Skin epidermis (tissue), 12 donors: ENCODE data around the gene ADAM15.

Experiments used
- H3K27ac ChIP-seq, 21 experiments: fragments of 200-600 bp; sonication (generic) in 11 of 21; one replicate each; pipeline ENCODE4 v1.5.0; 2020; ENCODE audit warnings: mild to moderate bottlenecking in 3 of 21, inconsistent platforms in 2 of 21, moderate library complexity in 2 of 21
- H3K4me3 ChIP-seq, 7 experiments: fragments of 200-600 bp; sonication (generic) in 2 of 7; one replicate each; pipeline ENCODE4 v1.5.0; 2020; ENCODE audit warnings: inconsistent platforms in 2 of 7, mild to moderate bottlenecking in 2 of 7, moderate library complexity in 1 of 7

ADAM15 gene

DNA sequence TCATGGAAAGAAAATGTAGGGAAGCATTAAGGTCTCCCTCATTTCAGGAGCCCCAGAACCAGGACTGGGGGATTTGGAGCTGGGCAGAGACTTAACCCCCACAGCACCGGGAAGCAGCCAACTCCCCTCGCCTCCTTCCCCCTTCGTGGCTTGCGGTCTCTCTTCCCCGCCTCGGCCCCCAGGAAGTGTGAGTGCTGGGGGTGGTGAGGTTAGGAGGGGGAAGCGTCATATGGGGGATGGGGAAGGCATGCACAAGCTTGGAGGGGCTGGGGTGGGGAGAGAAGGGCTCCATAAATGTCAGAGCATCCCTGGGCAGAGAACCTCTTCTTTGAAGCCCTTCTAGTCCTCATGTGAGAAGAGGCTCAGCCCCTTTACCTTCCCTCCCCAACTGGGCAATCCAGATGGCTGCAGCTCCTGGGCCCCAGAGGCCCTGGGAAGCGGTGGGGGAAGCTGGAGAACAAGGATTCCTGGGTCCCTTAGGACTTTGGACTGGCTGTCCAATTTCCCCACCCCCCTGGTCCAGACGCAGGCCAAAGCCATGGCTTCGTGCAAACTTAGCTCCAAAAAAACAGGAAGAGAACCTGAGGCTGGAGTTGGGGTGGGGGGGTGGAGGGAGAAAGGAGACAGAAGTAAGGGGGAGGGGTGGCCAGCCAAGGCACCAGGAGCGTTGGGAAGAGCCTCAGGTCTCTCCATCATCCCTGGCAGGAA is 40.8 kb upstream of the ADAM15 start:
- H3K4me3 ChIP-seq: peak overlapping the region in 6 of 7 experiments; percentile 36 to 57 (median 40)
- peak overlapping the region in 20 of 21 experiments; percentile 81 to 99 (median 96) for H3K27ac ChIP-seq

DNA sequence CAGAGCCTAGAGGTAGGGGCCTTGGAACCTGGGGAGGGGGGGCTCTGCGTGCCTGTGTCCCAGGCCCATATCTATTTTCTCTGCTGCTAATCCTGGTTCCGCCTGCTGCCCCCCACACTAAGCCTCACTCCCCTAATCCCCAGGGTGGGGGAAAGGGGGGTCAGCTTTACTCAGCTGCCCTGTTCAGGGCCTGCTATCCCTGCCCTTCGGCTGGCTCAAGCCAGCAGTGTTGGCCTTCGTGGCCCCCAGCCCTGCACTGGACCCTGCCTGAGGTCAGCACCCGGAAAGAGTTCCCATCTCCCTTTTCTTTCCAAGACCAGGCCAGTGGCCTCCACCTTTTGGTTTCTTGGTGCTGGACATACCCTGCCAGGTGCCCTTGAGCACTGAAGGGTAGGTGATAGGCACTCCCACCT is 40.1 kb upstream of the ADAM15 start:
- peak overlapping the region in 20 of 21 experiments; percentile 79 to 99 (median 96) for H3K27ac ChIP-seq
- H3K4me3 ChIP-seq: peak overlapping the region in 5 of 7 experiments; percentile 37 to 57 (median 41)

DNA sequence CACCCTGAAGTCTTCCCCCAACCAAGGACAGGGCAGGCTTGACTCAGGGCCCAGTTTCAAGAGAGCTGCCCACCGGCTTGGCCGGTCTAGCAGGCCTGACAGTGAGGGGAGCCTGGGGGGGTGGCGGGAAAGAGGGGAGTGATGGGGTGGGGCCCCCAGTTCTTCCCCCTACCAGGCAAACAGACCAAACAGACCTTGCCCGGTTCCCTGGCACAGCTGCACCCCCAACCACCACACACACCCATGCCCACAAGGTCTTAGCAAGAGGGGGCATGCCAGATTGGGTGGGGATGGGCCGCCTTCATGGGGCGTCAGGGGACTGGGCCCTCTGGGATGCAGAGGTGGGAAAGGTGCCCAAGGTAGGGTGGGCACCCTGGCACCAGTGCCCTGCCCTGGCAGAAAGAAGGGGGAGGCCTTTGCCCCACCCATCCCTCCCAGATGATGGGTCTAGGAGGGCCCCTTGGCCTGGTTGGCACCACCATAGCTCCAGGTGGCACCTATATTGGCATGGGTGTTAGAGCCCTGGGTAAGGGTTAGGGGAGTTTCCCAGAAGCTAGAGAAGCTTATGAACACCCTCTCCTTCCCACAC is 39.6 kb upstream of the ADAM15 start:
- Histone ChIP-seq H3K27ac (peak overlapping the region in 20 of 21 experiments; percentile 79 to 99 (median 96)), H3K4me3 (peak overlapping the region in 3 of 7 experiments; percentile 39 to 57 (median 49))

GRCh38 chr1:155012026-155012546 is 39.0 kb upstream of the ADAM15 start:
- peak overlapping the region in 1 of 7 experiments; percentile 57 for H3K4me3 ChIP-seq
- peak overlapping the region in 20 of 21 experiments; percentile 76 to 99 (median 96) for H3K27ac ChIP-seq

GRCh38 chr1:155012776-155013602 is 38.1 kb upstream of the ADAM15 start:
- H3K27ac ChIP-seq: peak overlapping the region in 20 of 21 experiments; percentile 35 to 99 (median 96)
- H3K4me3 ChIP-seq: peak overlapping the region in 1 of 7 experiments; percentile 57

DNA sequence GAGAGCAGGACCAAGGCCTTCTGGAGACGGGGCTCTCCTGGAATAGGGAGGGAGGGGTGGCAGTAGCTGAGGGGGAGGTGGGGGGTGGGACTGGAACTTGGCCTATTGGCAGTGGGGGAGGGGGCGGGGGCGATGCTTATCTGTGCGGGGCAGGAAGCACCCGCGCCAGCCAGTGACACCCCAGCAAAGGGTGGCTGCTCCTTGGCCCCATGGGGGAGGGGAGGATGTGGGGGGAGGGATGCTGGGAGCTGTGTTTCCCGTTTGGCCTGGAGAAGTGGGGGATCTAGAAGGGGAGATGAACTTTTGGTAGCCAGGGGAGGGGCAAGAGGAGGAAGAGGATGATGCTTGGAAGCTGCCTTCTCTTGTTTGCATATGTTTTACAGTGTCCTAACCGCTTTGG is 37.5 kb upstream of the ADAM15 start:
- H3K4me3 ChIP-seq: no peak overlapping the region
- peak overlapping the region in 20 of 21 experiments; percentile 35 to 99 (median 96) for H3K27ac ChIP-seq

DNA sequence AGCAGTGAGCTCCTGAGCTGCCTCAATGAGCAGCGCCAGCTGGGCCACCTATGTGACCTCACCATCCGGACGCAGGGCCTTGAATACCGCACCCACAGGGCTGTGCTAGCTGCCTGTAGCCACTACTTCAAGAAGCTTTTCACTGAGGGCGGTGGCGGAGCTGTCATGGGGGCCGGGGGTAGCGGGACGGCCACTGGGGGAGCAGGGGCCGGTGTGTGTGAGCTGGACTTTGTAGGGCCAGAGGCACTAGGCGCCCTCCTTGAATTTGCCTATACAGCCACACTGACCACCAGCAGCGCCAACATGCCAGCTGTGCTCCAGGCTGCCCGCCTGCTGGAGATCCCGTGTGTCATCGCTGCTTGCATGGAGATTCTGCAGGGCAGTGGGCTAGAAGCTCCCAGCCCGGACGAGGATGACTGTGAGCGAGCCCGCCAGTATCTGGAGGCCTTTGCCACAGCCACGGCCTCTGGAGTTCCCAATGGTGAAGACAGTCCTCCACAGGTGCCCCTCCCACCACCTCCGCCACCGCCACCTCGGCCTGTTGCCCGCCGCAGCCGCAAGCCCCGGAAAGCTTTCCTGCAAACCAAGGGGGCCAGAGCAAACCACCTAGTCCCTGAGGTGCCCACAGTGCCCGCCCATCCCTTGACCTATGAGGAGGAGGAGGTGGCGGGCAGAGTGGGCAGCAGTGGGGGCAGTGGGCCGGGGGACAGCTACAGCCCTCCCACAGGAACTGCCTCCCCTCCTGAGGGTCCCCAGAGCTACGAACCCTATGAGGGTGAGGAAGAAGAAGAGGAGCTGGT is 36.2 kb upstream of the ADAM15 start:
- H3K27ac ChIP-seq: peak overlapping the region in 16 of 21 experiments; percentile 22 to 99 (median 88)
- no peak overlapping the region for H3K4me3 ChIP-seq

DNA sequence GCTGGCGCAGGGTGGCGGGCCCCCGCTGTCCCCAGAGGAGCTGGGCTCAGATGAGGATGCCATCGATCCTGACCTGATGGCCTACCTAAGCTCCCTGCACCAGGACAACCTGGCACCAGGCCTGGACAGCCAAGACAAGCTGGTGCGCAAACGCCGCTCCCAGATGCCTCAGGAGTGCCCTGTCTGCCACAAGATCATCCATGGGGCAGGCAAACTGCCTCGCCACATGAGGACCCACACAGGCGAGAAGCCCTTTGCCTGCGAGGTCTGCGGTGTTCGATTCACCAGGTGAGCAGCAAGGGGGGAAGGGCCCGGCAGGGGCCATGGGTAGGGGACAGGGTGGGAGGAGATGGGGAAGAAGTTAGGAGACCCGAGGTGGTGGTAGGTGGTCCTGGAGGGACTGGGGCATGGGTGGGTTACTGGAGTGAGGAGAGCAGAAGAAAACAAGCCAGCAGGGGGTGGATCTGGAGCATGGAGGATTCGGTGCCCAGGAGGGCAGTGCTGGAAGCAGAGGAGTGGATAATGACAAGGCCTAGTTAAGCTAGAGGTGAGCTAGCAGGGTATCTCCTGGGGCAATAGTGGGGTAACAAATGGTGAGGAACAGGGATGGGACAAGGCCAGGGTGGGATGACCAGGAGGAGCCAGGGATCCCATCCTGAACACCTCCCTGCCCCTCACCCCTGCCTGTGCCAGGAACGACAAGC is 35.4 kb upstream of the ADAM15 start:
- H3K4me3 ChIP-seq: no peak overlapping the region
- H3K27ac ChIP-seq: peak overlapping the region in 19 of 21 experiments; percentile 37 to 99 (median 84)

DNA sequence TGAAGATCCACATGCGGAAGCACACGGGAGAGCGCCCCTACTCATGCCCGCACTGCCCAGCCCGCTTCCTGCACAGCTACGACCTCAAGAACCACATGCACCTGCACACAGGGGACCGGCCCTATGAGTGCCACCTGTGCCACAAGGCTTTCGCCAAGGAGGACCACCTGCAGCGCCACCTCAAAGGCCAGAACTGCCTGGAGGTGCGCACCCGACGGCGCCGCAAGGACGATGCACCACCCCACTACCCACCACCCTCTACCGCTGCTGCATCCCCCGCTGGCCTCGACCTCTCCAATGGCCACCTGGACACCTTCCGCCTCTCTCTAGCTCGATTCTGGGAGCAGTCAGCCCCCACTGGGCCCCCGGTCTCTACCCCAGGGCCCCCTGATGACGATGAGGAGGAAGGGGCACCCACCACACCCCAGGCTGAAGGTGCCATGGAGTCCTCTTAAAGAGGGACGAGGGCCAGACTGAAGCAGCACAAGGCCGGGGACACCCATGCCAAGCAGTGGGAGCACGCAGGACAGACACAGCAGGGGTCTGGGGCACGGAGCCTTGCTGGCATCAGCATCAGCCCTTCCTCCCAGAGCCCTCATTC is 34.8 kb upstream of the ADAM15 start:
- Histone ChIP-seq H3K4me3 (no peak overlapping the region), H3K27ac (peak overlapping the region in 20 of 21 experiments; percentile 57 to 99 (median 84))

- Histone ChIP-seq H3K27ac (peak overlapping the region in 20 of 21 experiments; percentile 57 to 99 (median 84)), H3K4me3 (peak overlapping the region; percentile 8 to 32 (median 20))
These were observed 33.8 kb upstream of the ADAM15 start for GRCh38 chr1:155017041-155017945.

DNA sequence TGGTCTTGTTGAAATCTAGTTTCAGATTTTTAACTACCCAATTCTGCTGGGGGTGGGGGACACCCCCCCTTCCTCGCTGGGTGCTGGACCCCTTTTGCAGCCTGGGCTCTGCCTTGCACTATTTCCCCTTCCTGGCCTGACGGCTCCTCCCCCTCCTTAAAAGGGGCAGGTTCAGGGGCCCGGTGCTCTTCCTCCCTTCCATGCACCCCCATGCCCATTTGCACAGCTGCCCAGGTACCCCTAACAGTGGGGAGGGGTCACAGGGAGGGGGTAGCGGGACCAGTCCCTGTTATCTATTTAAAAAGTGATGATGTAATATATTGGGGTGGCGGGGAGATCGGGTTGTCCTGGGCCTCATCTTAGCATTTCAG is 33.2 kb upstream of the ADAM15 start:
- Histone ChIP-seq H3K4me3 (peak overlapping the region in 5 of 7 experiments; percentile 8 to 32 (median 18)), H3K27ac (peak overlapping the region in 19 of 21 experiments; percentile 57 to 99 (median 84))

DNA sequence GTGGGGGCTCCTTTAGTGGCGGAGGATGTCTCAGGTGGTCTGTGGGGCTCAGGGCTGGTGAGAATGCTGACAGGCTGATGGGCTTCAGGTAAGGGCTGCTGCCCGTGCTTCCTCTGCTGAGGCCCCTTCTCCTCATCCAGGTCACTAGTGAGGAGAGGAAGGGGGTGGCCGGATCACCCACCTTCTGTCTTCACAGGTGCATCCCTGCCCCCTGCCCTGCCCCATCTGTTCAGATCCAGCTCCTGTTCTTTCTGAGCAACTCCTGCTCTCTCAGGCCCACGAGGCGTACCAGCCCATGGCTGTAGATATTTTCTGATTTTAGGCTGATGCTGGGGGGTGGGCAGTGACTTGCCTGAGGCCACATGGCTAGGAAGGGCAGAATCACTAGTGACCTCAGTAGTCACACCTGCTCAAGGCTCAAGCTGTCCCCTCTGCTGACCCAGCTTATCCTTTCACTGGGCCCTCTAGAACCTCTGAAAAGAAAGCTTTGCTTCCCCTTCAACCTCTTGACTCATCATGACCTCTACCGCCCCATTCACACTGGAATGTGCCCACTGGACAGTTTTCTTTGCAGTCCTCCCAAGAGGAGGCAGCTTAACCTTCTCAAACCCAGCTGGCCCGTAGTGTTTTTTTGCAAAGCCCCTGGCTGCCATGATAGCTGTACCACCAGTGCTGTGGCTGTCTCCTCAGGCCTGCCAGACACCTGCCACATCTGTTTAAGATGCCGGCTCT is 32.3 kb upstream of the ADAM15 start:
- H3K27ac ChIP-seq: peak overlapping the region in 16 of 21 experiments; percentile 6 to 99 (median 84)
- H3K4me3 ChIP-seq: no peak overlapping the region

- Histone ChIP-seq H3K4me3 (no peak overlapping the region), H3K27ac (peak overlapping the region in 14 of 21 experiments; percentile 1 to 99 (median 83))
These were observed 31.5 kb upstream of the ADAM15 start for GRCh38 chr1:155019377-155020245.

DNA sequence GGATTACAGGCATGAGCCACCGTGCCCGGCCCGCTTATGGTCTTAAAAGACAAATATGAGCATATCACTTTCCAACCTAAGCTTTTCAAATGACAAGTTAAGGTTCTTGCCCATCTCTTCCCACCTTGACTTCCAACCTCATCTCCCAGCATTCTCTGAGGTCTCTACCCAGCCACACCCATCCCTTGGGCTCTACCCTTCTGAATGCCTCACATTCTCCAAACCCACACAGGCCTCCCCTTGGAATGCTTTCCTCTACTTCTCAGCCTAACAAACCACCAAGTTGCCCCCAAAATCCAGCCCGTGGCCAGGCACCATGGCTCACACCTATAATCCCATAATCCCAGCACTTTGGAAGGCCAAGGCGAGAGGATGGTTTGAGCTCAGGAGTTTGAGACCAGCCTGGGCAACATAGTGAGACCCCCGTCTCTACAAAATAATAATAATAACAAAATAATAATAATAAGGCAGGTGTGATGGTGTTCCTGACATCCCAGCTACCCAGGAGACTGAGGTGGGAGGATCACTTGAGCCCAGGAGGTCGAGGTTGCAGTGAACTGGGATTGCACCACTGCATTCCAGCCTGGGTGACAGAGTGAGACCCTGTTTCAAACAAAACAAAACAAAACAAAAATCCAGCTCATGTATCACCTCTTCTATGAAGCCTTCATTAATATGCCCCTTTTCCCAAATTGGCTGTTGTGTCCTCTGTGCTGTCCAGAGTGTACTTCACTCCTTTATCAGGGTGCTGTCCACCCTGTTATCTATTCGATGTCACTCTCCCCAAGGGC is 28.8 kb upstream of the ADAM15 start:
- Histone ChIP-seq H3K27ac (no peak overlapping the region), H3K4me3 (no peak overlapping the region)

DNA sequence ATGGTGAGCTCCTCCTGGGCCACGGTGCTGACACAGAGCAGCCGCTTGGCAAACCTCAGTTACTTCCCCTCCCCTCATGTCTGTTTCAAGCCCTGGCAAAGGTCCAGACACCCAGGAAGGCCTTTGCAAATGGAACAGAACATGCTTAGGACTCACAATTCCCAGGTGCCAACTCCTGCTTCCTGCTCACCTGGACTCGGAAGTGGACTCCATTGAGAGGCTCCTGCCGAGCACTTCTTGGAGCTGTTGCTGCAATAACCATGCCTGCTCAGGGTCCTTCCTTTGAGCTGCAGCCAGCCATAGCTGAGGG is 28.2 kb upstream of the ADAM15 start:
- no peak overlapping the region for H3K4me3 ChIP-seq
- H3K27ac ChIP-seq: no peak overlapping the region
